Kidney tubule cell (primary cell): ENCODE results near the gene ZNF225.
"Not testable (repeated sequence)": the region's sequence is repeated elsewhere in the genome, so short reads cannot be mapped to it uniquely, and the experiment has no call there.

Source experiments
- DNase-seq: peaks from one replicate; pipeline ENCODE4 v3.0.0-alpha.2; 2018; ENCODE audit warnings: low spot score

The ZNF225 gene

GRCh38 chr19:44113138-44113783 is at the start of gene ZNF225:
TSS of gene ZNF225 (plus strand) at chr19:44113399. CDS start at chr19:44115828, 2,429 bp downstream.
- DNase-seq: peak; percentile 98

- no peak for DNase-seq
These were observed 46.9 kb upstream of the ZNF225 start for GRCh38 chr19:44066305-44066704.

DNA sequence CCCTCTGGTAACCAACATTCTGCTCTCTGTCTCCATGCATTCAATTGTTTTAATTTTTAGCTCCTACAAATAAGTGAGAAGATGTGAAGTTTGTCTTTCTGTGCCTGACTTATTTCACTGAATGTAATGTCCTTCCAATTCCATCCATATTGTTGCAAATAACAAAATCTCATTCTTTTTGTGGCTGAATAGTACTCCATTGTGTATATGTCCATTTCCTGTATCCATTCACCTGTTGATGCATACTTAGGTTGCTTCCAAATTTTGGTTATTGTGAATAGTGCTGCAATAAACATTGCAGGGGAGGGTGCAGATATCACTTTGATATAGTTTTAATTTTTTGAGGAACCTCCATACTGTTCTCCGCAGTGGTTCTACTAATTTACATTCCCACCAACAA is 43.8 kb upstream of the ZNF225 start:
- DNase-seq: no peak

DNA sequence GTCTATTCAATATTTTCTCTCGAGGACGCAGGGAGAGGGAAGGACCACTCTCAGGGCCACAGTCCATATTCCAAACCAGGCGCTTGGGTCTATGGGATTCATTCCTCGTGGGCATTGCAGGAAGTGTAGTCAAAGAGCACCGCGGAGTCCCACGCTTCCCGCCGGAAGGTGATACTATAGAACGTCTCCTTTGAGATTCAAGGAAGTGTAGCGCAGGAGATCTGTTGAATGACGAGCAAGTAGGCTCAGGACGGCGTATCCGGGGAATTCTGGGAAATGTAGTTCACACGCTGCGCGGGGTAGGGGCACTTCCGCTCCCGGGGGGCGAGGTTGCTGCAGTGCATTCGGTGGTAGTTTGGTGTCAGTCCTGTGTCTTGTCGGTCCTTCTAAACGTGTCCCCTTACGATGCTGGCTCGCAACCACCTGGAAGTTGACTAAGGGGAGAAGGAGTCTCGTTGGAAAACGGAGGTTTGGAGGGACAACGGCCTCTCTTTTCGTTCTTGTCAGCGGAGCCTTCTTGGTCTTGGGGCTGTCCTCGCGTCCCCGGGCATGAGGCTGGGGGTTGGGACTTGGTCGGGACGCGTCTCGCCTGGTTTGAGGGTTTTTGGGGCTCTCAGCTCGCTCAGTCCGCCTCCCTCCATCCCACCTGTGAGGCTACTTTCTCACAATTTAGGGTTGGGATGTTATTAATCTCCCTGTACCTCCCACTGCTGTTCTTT is 41.2 kb upstream of the ZNF225 start, which contains the start of gene ZNF284:
Gene ZNF284 (plus strand): TSS at position 336 of the 719 bp plus-strand sequence. CDS start 4,231 bp downstream, outside the sequence.
- peak; percentile 88 for DNase-seq

- peak; percentile 20 for DNase-seq
These were observed 40.4 kb upstream of the ZNF225 start for GRCh38 chr19:44072543-44073401.

DNA sequence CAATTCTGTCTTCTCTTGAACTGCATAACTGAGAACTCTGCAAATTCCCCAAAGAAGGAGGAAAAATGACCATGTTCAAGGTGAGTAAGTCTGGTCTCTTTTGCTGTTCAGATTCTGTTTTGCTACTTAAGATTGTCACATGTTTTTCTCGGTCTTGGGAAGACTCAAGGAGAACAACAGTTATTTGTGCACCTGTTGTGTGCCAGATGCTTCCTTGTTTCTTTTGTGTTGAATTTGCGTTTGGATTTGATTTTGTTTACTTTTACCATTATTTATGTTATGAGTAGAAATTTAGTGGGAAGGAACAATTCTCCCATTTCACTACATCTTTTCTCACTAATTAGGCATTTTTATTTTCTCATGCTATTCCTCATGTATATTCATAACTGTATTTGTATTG is 36.9 kb upstream of the ZNF225 start:
- no peak for DNase-seq

GRCh38 chr19:44092108-44092507 is 21.1 kb upstream of the ZNF225 start:
- DNase-seq: no peak

- peak; percentile 91 for DNase-seq
These were observed 19.1 kb upstream of the ZNF225 start, which contains the start of gene ZNF224 for GRCh38 chr19:44093931-44094765. TSS of gene ZNF224 (plus strand) at chr19:44094361. CDS start at chr19:44097874, 3,513 bp downstream.

GRCh38 chr19:44107751-44108150 is 5.4 kb upstream of the ZNF225 start:
- no peak for DNase-seq

DNA sequence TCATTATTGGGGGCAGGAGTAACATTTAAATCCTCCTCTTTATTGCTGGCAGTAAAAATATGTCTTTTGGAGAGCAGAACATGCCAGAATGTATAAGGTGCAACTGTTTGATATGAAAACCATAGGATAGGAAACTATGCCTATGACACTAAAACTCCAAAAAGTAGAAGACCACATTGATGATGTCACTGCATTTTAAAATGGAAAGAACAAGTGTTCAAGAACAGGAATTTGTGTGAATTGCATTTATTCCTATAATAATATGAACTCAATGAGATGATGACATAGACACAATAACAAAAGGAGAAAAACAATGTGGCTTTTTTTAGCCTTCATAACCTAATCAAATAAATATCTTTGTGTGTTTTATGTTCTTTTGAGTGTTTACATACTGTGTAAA is 3.7 kb upstream of the ZNF225 start:
- no peak for DNase-seq

GRCh38 chr19:44111910-44112463 is 1.2 kb upstream of the ZNF225 start:
- DNase-seq: peak; percentile 68

DNA sequence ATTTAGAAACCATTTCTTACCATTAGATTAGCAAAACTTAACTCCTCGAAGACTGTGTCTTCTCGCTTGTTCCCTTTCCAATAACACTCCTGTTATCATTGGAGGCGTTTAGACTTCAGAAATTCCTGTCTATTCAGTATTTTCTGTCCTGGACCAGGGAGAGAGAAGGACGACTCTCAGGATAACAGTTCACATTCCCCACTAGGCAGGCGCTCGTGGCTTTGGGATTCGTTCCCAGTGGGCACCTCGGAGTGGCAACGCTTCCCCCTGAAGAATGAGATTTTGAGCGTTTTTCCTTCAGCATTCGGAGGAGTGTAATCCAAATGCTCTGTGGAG is 429 bp upstream of the ZNF225 start:
- DNase-seq: no peak

DNA sequence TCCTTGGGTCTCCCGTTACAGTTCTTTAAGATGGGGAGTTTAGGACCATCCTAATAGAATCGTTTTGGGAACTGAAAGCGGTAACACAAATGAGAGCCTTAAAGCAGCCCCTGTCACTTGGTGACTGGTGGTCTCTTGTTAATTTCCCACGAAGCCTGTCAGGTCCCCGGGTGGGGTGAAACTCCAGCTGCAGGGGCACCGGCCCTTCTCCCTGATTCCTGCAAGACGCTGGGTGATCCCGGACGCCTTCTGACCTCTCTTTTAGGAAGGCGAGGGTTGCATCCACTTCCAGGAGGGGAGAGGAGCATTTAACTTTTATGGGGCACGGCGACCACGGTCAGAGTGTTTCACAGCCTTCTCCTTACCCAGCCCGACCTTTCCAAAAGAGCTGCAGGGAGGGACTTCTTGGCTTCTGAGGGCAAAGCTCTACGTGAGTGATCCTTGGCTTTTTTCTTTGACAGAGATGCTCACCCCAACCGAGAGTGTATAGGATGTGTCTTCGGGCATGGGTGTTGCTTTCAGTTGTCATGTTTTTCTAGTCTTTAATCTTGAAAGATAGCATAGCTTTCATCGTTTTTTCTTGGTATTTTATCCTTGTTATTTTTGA is 688 bp downstream of the ZNF225 start:
- peak; percentile 2 for DNase-seq

DNA sequence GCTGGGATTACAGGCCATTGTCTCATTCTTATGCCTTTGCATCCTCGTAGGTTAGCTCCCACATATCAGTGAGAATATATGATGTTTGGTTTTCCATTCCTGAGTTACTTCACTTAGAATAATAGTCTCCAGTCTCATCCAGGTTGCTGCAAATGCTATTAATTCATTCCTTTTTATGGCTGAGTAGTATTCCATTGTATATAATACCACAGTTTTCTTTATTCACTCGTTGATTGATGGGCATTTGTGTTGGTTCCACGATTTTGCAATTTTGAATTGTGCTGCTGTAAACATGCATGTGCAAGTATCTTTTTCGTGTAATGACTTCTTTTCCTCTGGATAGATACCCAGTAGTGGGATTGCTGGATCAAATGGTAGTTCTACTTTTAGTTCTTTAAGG is 8.0 kb downstream of the ZNF225 start:
- DNase-seq: not testable (repeated sequence)

DNA sequence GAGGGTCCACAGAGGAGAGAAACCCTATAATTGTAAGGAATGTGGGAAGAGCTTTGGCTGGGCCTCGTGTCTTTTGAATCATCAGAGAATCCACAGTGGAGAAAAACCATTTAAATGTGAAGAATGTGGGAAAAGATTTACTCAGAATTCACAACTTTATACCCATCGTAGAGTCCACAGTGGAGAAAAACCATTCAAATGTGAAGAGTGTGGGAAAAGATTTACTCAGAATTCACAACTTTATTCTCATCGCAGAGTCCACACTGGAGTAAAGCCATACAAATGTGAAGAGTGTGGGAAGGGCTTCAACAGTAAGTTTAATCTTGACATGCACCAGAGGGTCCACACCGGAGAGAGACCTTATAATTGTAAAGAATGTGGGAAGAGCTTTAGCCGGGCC is 18.8 kb downstream of the ZNF225 start:
- DNase-seq: no peak

DNA sequence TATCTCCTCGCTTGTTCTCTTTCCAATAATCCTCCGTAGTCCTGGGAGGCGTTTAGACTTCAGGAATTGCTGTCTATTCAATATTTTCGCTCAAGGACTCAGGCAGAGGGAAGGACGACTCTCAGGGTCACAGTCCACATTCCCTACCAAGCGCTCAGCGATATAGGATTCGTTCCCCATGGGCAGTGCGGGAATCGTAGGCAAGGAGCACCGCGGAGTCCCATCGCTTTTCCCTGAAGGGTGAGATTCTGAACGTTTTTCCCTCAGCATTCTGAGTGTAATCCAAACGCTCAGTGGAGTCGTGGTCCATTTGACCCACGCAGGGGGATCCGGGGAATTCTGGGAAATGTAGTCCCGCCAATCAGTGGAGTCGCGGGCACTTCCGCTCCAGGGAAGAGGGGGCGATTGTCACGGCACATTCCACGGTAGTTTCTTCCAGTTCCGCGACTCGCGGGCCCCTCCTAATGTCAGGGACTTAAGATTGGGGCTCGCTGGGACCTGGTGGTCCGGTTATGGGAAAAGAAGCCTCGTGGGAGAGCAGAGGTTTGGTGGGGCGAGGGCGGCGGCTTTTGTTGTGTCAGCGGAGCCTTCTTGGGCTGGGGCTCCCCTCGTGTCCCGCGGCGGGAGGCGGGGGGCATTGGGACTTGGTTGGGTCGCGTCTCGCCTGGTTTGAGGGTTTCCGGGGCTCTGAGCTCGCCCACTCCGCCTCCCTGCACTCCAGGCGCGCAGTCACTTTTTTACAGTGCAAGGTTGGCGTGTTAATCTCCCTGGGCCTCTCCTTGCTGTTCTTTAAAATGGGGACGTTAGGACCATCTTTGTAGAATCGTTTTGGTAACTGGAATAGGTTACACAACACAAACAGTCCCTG is 28.2 kb downstream of the ZNF225 start, which contains the start of gene ZNF234:
Gene ZNF234 (plus strand): TSS at position 364 of the 868 bp plus-strand sequence. CDS start 3,079 bp downstream, outside the sequence.
- peak; percentile 78 for DNase-seq

GRCh38 chr19:44142059-44142433 is 28.8 kb downstream of the ZNF225 start:
- DNase-seq: peak; percentile 11

GRCh38 chr19:44149776-44150175 is 36.6 kb downstream of the ZNF225 start:
- DNase-seq: no peak

- DNase-seq: no peak
These were observed 38.3 kb downstream of the ZNF225 start for GRCh38 chr19:44151491-44151890.

GRCh38 chr19:44156475-44156874 is 43.3 kb downstream of the ZNF225 start:
- DNase-seq: no peak
